HG03103 (cell line): ENCODE measurements around the gene UBASH3B.
"Not testable (repeated sequence)": the region's sequence is repeated elsewhere in the genome, so short reads cannot be mapped to it uniquely, and the experiment has no call there.

Source experiments
- ATAC-seq: cut with Tn5 transposase; IDR thresholded peaks from one replicate; pipeline ENCODE4 v1.9.1; 2021; ENCODE audit warnings: low read depth; ENCODE audit not compliant: unreplicated experiment

The UBASH3B gene

DNA sequence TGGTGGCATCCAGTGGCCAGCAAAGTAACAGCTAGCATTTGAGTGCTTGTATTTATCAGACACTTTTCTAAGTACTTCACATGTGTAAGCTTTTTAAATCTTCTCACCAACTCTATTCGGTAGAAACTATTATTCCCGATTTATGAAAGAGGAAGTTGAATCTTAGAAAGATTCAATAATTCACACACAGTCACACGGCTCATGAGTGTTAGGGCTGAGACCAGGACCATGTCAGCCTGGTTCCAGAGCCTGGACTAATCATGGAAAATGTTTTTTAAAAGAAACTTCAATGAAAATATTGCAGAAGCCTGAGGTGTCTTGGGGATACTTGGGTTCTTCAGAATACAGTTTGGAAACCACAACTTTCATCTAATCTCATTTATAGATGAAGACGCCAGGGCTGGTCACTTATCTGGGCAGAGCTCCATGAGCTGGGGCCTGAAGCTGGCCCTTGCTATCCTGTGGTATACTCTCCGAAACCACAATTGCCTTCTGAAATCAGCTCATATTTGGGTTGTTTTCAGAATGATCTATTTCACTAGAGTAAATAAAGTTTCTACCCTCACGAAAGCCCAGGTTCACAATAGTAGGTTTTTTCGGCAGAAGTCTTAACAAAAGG lies 178.4 kb downstream of the UBASH3B start:
- ATAC-seq, result no peak

DNA sequence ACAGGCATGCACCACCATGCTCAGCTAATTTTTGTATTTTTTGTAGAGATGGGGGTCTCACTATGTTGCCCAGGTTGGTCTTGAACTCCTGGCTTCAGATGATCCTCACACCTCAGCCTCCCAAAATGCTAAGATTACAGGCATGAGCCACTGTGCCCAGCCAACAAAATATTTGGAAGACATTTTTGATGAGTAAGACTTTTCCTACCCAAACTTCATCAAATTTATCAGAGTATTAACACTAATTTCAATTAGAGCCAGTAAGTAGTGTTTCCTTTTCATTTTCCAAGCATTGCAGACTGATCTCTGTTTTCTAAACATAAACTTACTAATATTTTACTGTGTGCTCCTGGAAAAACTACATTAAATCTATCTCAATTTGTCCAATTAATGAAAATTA lies 181.4 kb downstream of the UBASH3B start:
- ATAC-seq, result no peak

DNA sequence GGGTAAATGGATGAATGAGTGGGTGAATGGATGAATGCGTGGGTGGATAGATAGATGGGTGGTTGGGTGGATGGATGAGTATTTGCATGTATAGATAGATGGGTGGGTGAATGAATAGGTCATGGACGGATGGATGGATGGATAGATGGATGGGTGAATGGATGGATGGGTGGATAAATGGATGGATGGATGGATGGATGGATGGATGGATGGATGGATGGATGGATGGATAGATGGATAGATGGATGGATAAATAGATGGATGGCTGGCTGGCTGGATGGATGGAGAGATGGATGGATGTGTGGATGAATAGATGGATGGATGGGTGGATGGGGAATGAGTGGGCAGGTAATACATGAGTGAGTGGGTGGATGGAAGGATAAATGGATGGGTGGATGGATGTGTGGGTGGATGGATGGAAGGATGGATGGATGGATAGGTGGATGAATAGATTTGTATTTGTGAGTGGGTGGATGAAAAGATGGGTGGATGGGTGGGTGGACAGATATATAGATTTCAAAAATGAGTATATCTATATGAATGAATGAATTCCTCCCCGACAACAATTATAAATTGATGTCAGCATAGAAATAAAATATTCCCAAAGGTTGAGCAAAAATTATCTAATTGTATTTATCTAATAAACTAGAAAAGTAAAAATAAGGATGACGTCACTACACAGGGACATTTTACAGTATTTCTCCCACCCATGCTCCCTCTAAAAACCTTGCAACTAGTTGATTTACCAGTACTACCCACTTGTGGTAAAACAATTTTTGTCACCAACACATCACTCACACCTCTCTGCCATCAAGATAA lies 182.2 kb downstream of the UBASH3B start:
- ATAC-seq, result no peak

DNA sequence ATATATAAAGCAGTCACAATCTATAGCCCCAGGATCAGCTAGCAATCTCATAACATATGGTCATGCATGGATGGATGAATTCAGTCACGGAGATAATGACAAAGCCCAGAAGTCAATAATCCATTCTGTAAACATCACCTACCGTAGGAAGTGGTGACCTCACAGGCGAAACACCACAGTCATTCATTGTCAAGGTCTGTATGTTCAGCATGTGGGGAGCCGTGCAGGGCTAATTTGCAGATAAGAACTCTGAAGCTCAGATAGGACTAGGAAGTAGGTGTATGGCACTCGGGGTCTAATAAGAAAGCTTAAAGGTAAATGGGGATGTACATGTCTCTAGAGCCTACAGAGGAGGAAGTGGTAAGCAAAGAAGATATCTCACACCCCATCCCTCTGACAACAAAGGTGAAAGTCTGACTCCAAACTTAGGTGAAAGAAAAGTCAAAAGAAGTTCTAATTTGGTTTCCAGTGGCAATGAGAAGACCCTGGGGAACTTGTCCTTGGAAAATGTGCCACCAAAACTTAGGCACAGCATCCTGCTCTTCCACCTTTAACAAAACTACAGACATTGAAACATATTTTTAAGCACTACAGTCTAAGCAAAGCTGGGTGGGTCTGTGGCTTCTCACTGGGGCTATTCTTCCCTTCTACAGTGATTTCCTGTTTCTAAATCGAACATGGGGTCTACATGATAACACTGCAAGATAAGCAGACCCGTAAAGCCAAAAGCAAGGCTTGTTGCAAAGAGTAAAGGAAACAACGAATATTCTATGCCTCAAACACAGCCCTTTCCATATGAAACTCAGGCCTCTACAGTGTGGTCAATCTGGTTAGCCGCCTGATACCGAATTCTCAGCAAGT lies 188.0 kb downstream of the UBASH3B start:
- ATAC-seq, result peak; percentile 80

DNA sequence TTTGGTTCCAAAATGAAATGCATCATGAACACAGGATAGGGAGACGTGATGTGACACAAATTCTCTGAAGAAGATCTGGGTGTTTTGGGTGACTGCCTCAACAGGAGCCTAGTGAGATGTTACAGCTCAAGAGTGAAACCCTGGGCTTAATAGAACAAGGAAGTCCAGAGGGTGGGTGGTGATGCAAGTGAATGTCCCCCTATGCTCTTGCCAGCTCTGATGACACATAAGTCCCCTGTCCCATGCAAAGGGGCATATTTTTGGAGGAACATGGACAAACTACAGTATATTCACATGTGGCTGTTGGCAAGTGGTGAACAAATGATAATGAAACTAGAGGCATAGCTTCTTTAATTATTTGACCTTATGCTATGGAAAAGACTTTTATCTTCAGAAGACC lies 191.9 kb downstream of the UBASH3B start:
- no peak for ATAC-seq

DNA sequence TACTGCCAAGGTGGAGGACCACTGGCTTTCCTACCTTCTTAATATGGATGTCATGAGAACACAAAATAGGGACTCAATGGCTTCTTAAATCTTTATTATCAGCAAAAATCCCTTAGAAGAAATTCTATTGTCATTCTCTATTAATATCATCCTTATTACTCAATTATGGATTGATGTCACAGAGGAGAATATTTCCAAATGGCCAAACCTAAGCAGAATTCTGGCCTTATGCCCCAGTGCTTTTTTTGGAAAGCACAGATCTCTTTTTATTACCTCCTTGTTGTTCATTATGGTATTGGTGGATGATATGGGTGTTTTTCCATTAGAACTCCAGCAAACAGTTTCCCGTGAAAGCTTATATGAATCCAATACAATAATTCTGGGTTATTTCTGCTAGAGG lies 192.7 kb downstream of the UBASH3B start:
- no peak for ATAC-seq

DNA sequence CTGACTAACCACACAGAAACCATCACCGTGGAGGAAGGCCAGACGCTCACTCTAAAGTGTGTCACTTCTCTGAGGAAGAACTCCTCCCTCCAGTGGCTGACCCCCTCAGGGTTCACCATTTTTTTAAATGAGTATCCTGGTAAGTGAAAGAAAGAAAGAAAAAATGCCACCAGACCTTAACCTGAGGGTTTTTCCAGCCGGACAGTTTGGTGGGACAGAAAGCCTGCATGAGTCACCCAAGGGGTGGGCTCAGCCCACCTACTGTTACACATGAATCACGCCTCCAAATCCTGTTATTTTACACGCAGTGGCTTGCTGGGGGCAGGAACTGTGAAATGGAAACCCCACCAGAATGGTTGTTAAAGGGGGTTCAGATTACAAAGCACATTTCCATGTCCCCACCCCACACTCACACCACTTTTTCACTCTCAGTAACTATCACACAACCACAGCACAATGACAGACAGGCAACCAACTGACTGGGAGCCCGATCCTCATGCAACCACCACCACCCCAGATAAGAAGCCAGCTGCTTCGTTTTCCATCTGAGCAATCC lies 194.6 kb downstream of the UBASH3B start:
- ATAC-seq, result no peak

DNA sequence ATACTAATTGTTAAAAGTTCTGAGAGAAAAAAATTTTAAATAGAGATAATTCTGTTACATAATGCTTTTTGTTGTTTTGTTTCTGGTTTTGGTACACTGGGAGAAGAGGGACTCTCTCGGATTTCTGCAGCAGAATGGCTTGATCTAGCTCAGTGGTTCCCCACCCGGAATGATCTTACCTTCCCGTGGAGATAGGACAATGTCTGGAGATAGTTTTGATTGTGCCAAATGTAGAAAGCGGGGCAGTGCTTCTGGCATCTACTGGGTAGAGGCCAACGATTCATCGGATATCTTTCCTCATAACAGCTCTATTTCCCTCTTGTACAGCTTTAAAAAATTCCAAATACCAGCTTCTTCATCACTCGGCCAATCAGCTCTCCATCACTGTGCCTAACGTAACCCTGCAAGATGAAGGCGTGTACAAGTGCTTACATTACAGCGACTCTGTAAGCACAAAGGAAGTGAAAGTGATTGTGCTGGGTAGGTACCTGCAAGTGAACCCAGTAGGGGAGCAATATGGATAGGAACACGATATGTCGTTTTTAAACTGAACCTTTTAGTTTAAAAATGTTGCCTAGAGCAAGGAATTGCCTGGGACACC lies 195.9 kb downstream of the UBASH3B start:
- ATAC-seq, result peak; percentile 63

DNA sequence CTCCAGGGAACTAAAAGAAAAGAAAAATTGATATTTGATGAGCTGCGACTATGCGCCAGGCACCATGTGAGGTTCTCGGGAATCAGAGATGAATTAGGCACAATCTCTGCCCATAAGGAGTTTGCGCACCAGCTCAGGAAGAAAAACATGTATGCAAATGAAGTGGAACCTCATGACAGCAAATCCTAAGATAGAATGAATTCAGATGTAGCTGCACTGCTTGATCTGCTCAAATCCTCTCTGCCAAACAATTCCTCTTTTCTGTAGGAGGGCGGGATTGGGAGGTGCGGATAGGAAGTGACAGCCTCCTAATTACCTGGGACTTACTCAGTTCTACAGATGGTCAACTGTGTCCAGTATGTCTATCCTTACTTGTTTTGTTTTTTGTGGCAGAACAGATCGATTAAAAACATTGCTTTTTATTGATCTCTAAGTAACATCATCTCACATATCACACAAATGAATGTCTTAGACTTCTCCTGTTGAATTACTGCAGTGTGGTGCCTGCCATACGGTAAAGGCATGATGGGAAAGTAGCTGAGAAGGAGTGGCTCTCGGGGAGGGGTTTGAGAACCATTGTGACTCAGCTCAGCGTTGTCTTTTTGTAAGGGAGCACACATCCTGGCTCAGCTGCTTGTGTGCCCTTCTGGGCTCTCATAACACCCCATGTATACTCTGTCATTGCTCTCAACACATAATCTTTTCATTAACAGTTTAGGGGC lies 196.7 kb downstream of the UBASH3B start:
- no peak for ATAC-seq

DNA sequence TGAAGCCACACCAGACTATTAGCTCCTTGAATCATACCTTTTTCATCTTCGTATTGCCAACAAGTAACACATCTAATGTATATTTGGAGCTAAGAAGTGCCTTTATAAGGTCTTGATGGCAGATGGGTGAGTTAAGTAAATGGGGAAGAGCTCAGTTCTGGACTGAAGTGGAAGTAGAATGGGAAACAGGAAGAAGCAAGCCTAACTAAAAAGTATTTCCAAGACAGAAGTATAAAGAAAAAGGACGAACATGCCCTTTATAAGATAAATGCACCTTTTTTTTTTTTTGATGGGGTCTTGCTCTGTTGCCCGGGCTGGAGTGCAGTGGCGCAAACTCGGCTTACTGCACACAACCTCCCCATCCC lies 197.3 kb downstream of the UBASH3B start:
- no peak for ATAC-seq

DNA sequence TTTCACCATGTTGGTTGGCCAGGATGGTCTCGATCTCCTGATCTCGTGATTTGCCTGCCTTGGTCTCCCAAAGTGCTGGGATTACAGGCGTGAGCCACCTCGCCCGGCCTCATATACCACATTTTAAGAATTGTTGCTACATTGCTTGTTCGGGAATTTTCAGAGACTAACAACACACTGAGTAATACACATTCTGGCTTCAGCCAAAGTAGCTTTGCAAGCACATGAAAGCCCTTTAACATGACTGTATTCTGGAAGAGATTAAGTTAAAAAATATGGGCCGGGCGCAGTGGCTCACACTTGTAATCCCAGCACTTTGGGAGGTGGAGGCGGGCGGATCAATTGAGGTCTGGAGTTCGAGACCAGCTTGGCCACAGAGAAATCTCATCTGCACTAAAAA lies 197.7 kb downstream of the UBASH3B start:
- no peak for ATAC-seq

DNA sequence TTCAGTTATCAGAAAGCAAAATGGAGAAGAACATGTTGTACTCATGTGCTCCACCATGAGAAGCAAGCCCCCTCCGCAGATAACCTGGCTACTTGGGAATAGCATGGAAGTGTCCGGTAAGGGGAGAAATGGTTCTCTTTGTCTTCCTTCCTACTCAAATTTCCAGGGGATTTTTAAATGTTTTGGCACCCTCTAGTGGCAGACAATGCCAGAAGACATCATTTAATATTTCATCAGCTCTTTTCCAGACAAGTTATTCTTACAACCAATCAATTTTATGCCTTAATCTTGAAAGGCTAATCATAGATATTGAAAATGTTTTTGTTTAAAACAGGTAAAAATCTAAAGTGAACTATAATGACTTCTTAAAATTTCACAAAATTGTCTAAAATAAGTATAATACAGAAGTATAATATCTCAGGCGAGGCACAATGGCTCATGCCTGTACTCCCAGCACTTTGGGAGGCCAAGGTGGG lies 198.5 kb downstream of the UBASH3B start:
- no peak for ATAC-seq

DNA sequence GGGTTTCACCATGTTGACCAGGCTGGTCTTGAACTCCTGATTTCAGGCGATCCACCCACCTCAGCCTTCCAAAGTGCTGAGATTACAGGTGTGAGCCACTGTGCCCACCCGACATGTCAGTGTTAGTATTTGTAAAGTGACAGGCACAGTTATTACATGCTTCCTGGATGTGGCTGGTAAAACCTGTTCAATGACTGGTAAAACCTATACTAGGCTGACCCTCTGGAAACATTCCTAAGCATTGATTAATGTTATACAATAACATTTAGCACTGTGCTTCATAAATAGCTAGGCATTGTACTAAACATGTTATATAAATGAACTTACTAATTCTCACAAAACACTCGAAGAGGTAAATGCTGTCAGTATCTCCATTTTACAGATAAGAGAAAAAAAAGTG lies 206.1 kb downstream of the UBASH3B start:
- no peak for ATAC-seq

DNA sequence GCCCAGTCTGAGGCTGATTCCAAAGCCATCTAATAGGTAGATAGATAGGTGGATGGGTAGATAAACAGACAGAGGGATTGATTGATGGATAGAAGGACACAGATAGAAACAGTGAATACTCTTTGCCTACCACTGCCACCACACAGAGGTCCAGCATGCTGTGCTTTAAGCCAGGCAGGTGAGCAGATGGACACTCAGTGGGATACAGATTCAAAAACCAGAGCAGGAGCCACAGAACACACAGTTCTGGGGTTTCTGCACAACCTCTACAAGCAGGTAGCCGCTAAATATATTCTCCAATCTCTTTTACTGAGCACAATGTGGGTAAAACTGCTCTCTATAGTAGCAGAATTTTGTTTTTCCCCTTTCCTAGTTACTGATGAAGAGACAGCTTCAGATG lies 206.6 kb downstream of the UBASH3B start:
- no peak for ATAC-seq

DNA sequence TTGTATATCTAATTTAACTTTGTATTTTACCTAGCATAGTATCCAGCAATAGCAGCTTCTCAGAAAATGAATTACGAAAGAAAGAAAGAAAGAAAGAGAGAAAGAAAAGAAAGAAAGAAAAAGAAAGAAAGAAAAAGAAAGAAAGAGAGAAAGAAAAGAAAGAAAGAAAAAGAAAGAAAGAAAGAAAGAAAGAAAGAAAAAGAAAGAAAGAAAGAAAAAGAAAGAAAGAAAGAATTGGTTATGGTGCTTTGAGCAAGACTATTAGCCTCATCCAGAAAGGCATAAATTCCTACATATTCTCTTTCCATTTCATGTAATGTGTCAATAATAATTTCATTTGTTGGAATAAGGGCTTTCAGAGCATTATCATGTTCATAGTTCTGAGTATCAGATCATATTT lies 207.6 kb downstream of the UBASH3B start:
- ATAC-seq, result not testable (repeated sequence)

DNA sequence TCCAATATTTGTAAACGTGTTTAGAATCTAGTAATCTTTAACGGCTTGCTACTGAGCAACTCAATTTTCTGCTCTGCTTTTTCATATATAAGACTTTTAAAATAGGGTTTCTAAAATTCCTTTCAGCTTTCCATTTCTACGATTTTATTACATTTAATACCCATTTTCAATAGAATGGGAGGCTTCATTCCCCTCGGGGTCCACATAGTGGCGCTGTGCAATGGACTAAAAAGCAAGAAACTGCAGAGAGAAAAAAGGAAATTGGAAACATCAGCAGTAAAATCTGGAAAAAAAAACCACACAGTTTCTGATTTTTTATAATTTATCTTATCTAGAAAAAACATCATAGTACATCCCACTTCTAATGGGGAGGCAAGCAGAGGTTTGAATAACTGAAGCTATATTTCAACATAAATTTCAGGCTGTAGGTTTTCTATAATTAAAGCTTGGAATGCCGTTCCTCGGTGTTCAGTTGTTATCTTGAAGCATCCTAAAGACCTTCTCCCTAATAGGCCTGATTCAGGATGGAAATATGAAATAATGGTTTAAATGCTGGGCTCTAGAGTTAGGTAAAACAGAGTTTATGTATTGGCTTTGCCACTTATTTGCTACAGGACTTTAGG lies 208.3 kb downstream of the UBASH3B start:
- ATAC-seq, result no peak
